K562 (cell line): ENCODE measurements around the gene MCU. TPM values are rescaled to one million over a fixed set of nuclear protein-coding genes. Genes with fewer than 3 reads are reported as not detected.
"Not testable (repeated sequence)": the region's sequence is repeated elsewhere in the genome, so short reads cannot be mapped to it uniquely, and the experiment has no call there.

Source experiments
- ATAC-seq: fragments of 200-7000 bp; cut with Tn5 transposase; 3 replicates; pipeline ENCODE4 v1.9.1; 2020; ENCODE audit warnings: moderate library complexity
- BruUV-seq: library from RNA; stranded (reverse); fragments of 400-500 nt; replicated peaks from 2 replicates; lab custom pipeline; 2021; lab: Mats Ljungman, UMichigan
- CTCF ChIA-PET: fragments of 300-600 bp; formaldehyde crosslinking; extraction: SDS; loops from one replicate; lab custom pipeline; 2021; ENCODE audit warnings: low intra/inter-chr PET ratio; lab: Yijun Ruan, JAX
- POLR2A ChIA-PET: fragments of 300-600, 350-650 bp; sonication (Branson Sonifier 250); formaldehyde crosslinking; extraction: SDS; loops from one replicate; lab custom pipeline; 2021; ENCODE audit warnings: antibody characterized with exemption, inconsistent platforms; lab: Yijun Ruan, JAX
- DNase-seq, 4 experiments: peaks; one replicate each; pipeline versions ENCODE4 v3.0.0 to v3.0.0-alpha.2; 2011 to 2018; ENCODE audit warnings: low spot score in 3 of 4, mixed read lengths in 3 of 4; ENCODE audit errors: extremely low read depth in 1 of 4
- FAIRE-seq: peaks from 2 replicates; lab custom pipeline; 2011; peaks lifted over from hg19 to GRCh38; lab: Jason Lieb, UNC
- H2AFZ ChIP-seq: 2 replicates; pipeline ENCODE4 v1.6.0; 2011; ENCODE audit warnings: low read depth, low read length, control low read depth, inconsistent platforms
- H3K27ac ChIP-seq: fragments of 200-600 bp; 3 replicates; pipeline ENCODE4 v1.8.0; 2011; ENCODE audit warnings: low read depth, mild to moderate bottlenecking, control low read depth, inconsistent platforms, low read length, moderate library complexity, mixed read lengths; ENCODE audit errors: extremely low read depth
- H3K27me3 ChIP-seq, 2 experiments: fragments of 300-600 bp in 1 of 2; 2 replicates in 1 of 2; 3 replicates in 1 of 2; pipeline versions ENCODE4 v1.6.0 to v1.8.0; 2011; ENCODE audit warnings: inconsistent platforms in 2 of 2, low read length in 2 of 2, mild to moderate bottlenecking in 1 of 2, mixed read lengths in 1 of 2, moderate library complexity in 1 of 2; ENCODE audit not compliant: control insufficient read depth in 2 of 2, insufficient read depth in 2 of 2
- H3K36me3 ChIP-seq: fragments of 300-600 bp; 3 replicates; pipeline ENCODE4 v1.8.0; 2011; ENCODE audit warnings: mild to moderate bottlenecking, low read length, inconsistent platforms; ENCODE audit not compliant: control insufficient read depth, insufficient read depth
- H3K4me1 ChIP-seq, 2 experiments: fragments of 200-600 bp in 1 of 2; replicated peaks in 1 of 2; 2 replicates in 1 of 2; 3 replicates in 1 of 2; pipeline versions ENCODE4 v1.5.1 to v1.8.0; 2011; ENCODE audit warnings: inconsistent platforms in 2 of 2, low read length in 2 of 2, mild to moderate bottlenecking in 1 of 2, mixed read lengths in 1 of 2, moderate library complexity in 1 of 2; ENCODE audit not compliant: control insufficient read depth in 2 of 2, insufficient read depth in 2 of 2
- H3K4me2 ChIP-seq: 2 replicates; pipeline ENCODE4 v1.6.1; 2011; ENCODE audit warnings: low read length, control low read depth, inconsistent platforms, mixed read lengths; ENCODE audit not compliant: insufficient read depth
- H3K4me3 ChIP-seq: fragments of 200-600 bp; sonication (generic), shearing (Covaris generic); 2 replicates; pipeline ENCODE4 v1.5.1; 2016; ENCODE audit warnings: control low read depth, inconsistent platforms
- H3K79me2 ChIP-seq: fragments of 200-600 bp; 3 replicates; pipeline ENCODE4 v1.8.0; 2011; ENCODE audit warnings: low read length, inconsistent platforms; ENCODE audit not compliant: control insufficient read depth, insufficient read depth
- H3K9ac ChIP-seq, 2 experiments: 2 replicates each; pipeline versions ENCODE4 v1.6.0 to v1.6.1; 2011; ENCODE audit warnings: low read depth in 2 of 2, low read length in 2 of 2, control low read depth in 1 of 2, inconsistent platforms in 1 of 2, mild to moderate bottlenecking in 1 of 2, mixed read lengths in 1 of 2; ENCODE audit not compliant: insufficient read depth in 1 of 2
- H3K9me1 ChIP-seq: one replicate; pipeline ENCODE4 v1.6.0; 2011; ENCODE audit warnings: inconsistent platforms, mild to moderate bottlenecking, low read length, moderate library complexity; ENCODE audit not compliant: control insufficient read depth, insufficient read depth
- H3K9me3 ChIP-seq: replicated peaks from 2 replicates; pipeline ENCODE4 v1.5.1; 2011; ENCODE audit warnings: low read depth, low read length, inconsistent platforms; ENCODE audit not compliant: control insufficient read depth, insufficient read depth
- H4K20me1 ChIP-seq: replicated peaks from 2 replicates; pipeline ENCODE4 v1.6.1; 2011; ENCODE audit warnings: low read length, inconsistent platforms, mixed read lengths; ENCODE audit not compliant: control insufficient read depth, insufficient read depth
- MTA1 ChIP-seq: fragments of 450-650 bp; IDR thresholded peaks from 2 replicates; pipeline ENCODE4 v1.6.1; 2017; ENCODE audit warnings: borderline replicate concordance
- WGBS: fragments of 100-300 bp; shearing (Covaris generic); methylation state at CpG from one replicate; pipeline ENCODE4 v1.1.6; 2016; ENCODE audit warnings: low coverage, mixed read lengths; ENCODE audit not compliant: insufficient coverage; ENCODE audit errors: missing lambda C conversion rate; 5-methylcytosine and 5-hydroxymethylcytosine counted together
- in situ Hi-C: fragments of 300-500 bp; cut with MboI; formaldehyde crosslinking; loops from 4 replicates; pipeline ENCODE4 v1.15.0; 2018; ENCODE audit warnings: inconsistent platforms, mixed read lengths
- intact Hi-C: fragments of 100-400 bp; cut with micrococcal nuclease; formaldehyde crosslinking; loops from 2 replicates; pipeline ENCODE4 v1.14.2; 2022
- polyA plus RNA-seq, 8 experiments: library from polyadenylated mRNA; depleted of rRNA in 4 of 8; stranded (reverse) in 5 of 8; unstranded in 3 of 8; fragments of >200 nt; fragmentation: Nextera tagmentation in 2 of 8; fragmentation: Illumina TruSeq in 1 of 8; extraction: Ambion mirVana in 2 of 8; extraction: Trizol in 1 of 8; gene quantifications; 2 replicates each; pipeline versions ENCODE4 v1.2.1 to v1.2.3, GENCODE V29; 2011 to 2014; ENCODE audit warnings: inconsistent platforms in 1 of 8, missing spikeins in 1 of 8
- total RNA-seq, 7 experiments: library from RNA; depleted of rRNA in 6 of 7; stranded (reverse); fragments of >200 nt in 6 of 7; fragmentation: Illumina TruSeq in 2 of 7; extraction: Trizol in 2 of 7; gene quantifications; 2 replicates each; pipeline versions ENCODE4 v1.2.1 to v1.2.3, GENCODE V29; 2011 to 2021; ENCODE audit warnings: low replicate concordance in 1 of 7
- TF ChIP-seq, protein P1 (sequence below): fragments of 450-650 bp; IDR thresholded peaks from 2 replicates; pipeline ENCODE4 v1.6.1; 2016; ENCODE audit warnings: antibody characterized with exemption

Gene MCU
- total and polyA plus RNA-seq, 9 of the 15 experiments (the other 6 are each of a cell fraction or from before 2014, with no cell fraction given) = 8.2 to 88.8 (median 21.3) TPM

- H3K4me2 ChIP-seq, H2AFZ ChIP-seq, H3K79me2 ChIP-seq, H3K4me1 ChIP-seq, H3K27ac ChIP-seq, H3K9ac ChIP-seq, ATAC-seq, H3K9me3 ChIP-seq, H3K27me3 ChIP-seq, H3K9me1 ChIP-seq, CTCF ChIA-PET, DNase-seq, H4K20me1 ChIP-seq, intact Hi-C loops, BruUV-seq, H3K4me3 ChIP-seq, in situ Hi-C loops, FAIRE-seq, H3K36me3 ChIP-seq: not testable (repeated sequence)
- WGBS = 6% methylated on average over 3 of the region's 3 CpGs
- POLR2A ChIA-PET = interaction anchor here (0.6 kb wide), 1 partner anchor 535 kb away, joined by 3 read pairs; no protein-coding TSS in a partner anchor
Measured at GRCh38 chr10:72917201-72917600, 225.3 kb downstream of the MCU start.

GRCh38 chr10:72917803-72918332 is 225.9 kb downstream of the MCU start:
- H3K27me3 ChIP-seq, H3K9ac ChIP-seq, intact Hi-C loops, H3K79me2 ChIP-seq, H3K4me3 ChIP-seq, H3K36me3 ChIP-seq, BruUV-seq, H4K20me1 ChIP-seq, H3K9me1 ChIP-seq, DNase-seq, in situ Hi-C loops, H3K27ac ChIP-seq, CTCF ChIA-PET, FAIRE-seq, H3K4me1 ChIP-seq, ATAC-seq, H3K4me2 ChIP-seq, H3K9me3 ChIP-seq: not testable (repeated sequence)
- peak; percentile 77 for TF ChIP-seq MTA1
- TF ChIP-seq, protein P1, sequence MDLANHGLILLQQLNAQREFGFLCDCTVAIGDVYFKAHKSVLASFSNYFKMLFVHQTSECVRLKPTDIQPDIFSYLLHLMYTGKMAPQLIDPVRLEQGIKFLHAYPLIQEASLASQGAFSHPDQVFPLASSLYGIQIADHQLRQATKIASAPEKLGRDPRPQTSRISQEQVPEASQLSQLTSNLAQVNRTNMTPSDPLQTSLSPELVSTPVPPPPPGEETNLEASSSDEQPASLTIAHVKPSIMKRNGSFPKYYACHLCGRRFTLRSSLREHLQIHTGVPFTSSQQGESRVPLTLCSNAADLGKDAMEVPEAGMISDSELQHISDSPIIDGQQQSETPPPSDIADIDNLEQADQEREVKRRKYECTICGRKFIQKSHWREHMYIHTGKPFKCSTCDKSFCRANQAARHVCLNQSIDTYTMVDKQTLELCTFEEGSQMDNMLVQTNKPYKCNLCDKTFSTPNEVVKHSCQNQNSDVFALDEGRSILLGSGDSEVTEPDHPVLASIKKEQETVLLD = 0 out of 2 replicates have a peak, but pooled peaks have one; percentile 24
- POLR2A ChIA-PET = interaction anchor here (0.6 kb wide), 1 partner anchor 535 kb away, joined by 3 read pairs; no protein-coding TSS in a partner anchor
- 0 out of 2 replicates have a peak overlapping the region, but pooled peaks have one; percentile 25 for H2AFZ ChIP-seq
- WGBS = 0% methylated on average over 2 of the region's 2 CpGs
